ENCODE measurements around the gene MBOAT1. TPM values are rescaled to one million over a fixed set of nuclear protein-coding genes. Genes with fewer than 3 reads are reported as not detected.

The MBOAT1 gene
- total RNA-seq, 2 donors from 2014 or later: 54.7 to 72.6 TPM

- DNase-seq: no peak
- intact Hi-C loops (cut with DNase I, micrococcal nuclease): loop anchor here in 1 of 2 donors (10.0 kb wide), 1 partner anchor 90 kb away; the partner anchor contains the start of gene MBOAT1
- ATAC-seq: no peak
Observed at GRCh38 chr6:20124545-20124944, 87.7 kb downstream of the MBOAT1 start.

- no peak for DNase-seq
Observed at GRCh38 chr6:20119485-20119884, 92.8 kb downstream of the MBOAT1 start.

GRCh38 chr6:20118892-20119291 is 93.4 kb downstream of the MBOAT1 start:
- DNase-seq: no peak
- no peak for ATAC-seq

More at GRCh38 chr6:20119485-20119884, 92.8 kb downstream of the MBOAT1 start:
- intact Hi-C loops (cut with DNase I, micrococcal nuclease): no loop called here
- no peak for ATAC-seq

GRCh38 chr6:20117474-20117873 is 94.8 kb downstream of the MBOAT1 start:
- intact Hi-C loops (cut with DNase I, micrococcal nuclease): no loop called here
- no peak for ATAC-seq

More at GRCh38 chr6:20118892-20119291, 93.4 kb downstream of the MBOAT1 start:
- intact Hi-C loops (cut with DNase I, micrococcal nuclease): no loop called here

GRCh38 chr6:20116792-20117191 is 95.5 kb downstream of the MBOAT1 start:
- no peak for ATAC-seq
- DNase-seq: no peak
- intact Hi-C loops (cut with DNase I, micrococcal nuclease): no loop called here

More at GRCh38 chr6:20117474-20117873, 94.8 kb downstream of the MBOAT1 start:
- DNase-seq: no peak

- intact Hi-C loops (cut with DNase I, micrococcal nuclease): no loop called here
- no peak for ATAC-seq
- DNase-seq: no peak
Observed at GRCh38 chr6:20115246-20115980, 96.9 kb downstream of the MBOAT1 start.

- intact Hi-C loops (cut with DNase I, micrococcal nuclease): no loop called here
- DNase-seq (no peak), ATAC-seq (no peak)
Observed at GRCh38 chr6:20113649-20114224, 98.5 kb downstream of the MBOAT1 start.

GRCh38 chr6:20112841-20113240 is 99.4 kb downstream of the MBOAT1 start:
- ATAC-seq: no peak
- intact Hi-C loops (cut with DNase I, micrococcal nuclease): no loop called here

GRCh38 chr6:20112241-20112640 is 100.0 kb downstream of the MBOAT1 start:
- intact Hi-C loops (cut with DNase I, micrococcal nuclease): no loop called here
- ATAC-seq: no peak
- no peak for DNase-seq

More at GRCh38 chr6:20112841-20113240, 99.4 kb downstream of the MBOAT1 start:
- DNase-seq: no peak

- intact Hi-C loops (cut with DNase I, micrococcal nuclease): no loop called here
- ATAC-seq (no peak), DNase-seq (no peak)
Observed at GRCh38 chr6:20110478-20110877, 101.8 kb downstream of the MBOAT1 start.

- no peak for DNase-seq
- intact Hi-C loops (cut with DNase I, micrococcal nuclease): no loop called here
- ATAC-seq: no peak
Observed at GRCh38 chr6:20109526-20109925, 102.7 kb downstream of the MBOAT1 start.

GRCh38 chr6:20105838-20106237 is 106.4 kb downstream of the MBOAT1 start:
- no peak for ATAC-seq
- no peak for DNase-seq
- intact Hi-C loops (cut with DNase I, micrococcal nuclease): no loop called here

GRCh38 chr6:20104696-20105095 is 107.6 kb downstream of the MBOAT1 start:
- intact Hi-C loops (cut with DNase I, micrococcal nuclease): no loop called here
- ATAC-seq (no peak), DNase-seq (no peak)

GRCh38 chr6:20102397-20103073 is 109.7 kb downstream of the MBOAT1 start:
- no peak for ATAC-seq
- no peak for DNase-seq
- intact Hi-C loops (cut with DNase I, micrococcal nuclease): no loop called here

- intact Hi-C loops (cut with DNase I, micrococcal nuclease): no loop called here
- ATAC-seq (no peak), DNase-seq (no peak)
Observed at GRCh38 chr6:20099156-20099555, 113.1 kb downstream of the MBOAT1 start.

GRCh38 chr6:20098267-20098876 is 113.9 kb downstream of the MBOAT1 start:
- DNase-seq (no peak), ATAC-seq (no peak)
- intact Hi-C loops (cut with DNase I, micrococcal nuclease): no loop called here

- no peak for DNase-seq
- ATAC-seq: no peak
- intact Hi-C loops (cut with DNase I, micrococcal nuclease): no loop called here
Observed at GRCh38 chr6:20096536-20096935, 115.7 kb downstream of the MBOAT1 start.

GRCh38 chr6:20095436-20095835 is 116.8 kb downstream of the MBOAT1 start:
- DNase-seq (no peak), ATAC-seq (no peak)
- intact Hi-C loops (cut with DNase I, micrococcal nuclease): no loop called here

GRCh38 chr6:20092071-20092566 is 120.2 kb downstream of the MBOAT1 start:
- intact Hi-C loops (cut with DNase I, micrococcal nuclease): loop anchor here in 1 of 2 donors (5.0 kb wide), 1 partner anchor 435 kb away; no protein-coding TSS in a partner anchor
- ATAC-seq (peak; percentile 53), DNase-seq (no peak)

Data from left colon (tissue), 2 donors.